ENCODE measurements around the gene AVPI1. TPM values are rescaled to one million over a fixed set of nuclear protein-coding genes. Genes with fewer than 3 reads are reported as not detected.
"Not testable (repeated sequence)": the region's sequence is repeated elsewhere in the genome, so short reads cannot be mapped to it uniquely, and the experiment has no call there.

Gene AVPI1
- total RNA-seq, 1 donor from 2014 or later = 6.8 TPM

GRCh38 chr10:97682042-97682441 is 5.0 kb downstream of the AVPI1 start:
- no peak for ATAC-seq

GRCh38 chr10:97679594-97679993 is 7.4 kb downstream of the AVPI1 start:
- no peak for ATAC-seq

DNA sequence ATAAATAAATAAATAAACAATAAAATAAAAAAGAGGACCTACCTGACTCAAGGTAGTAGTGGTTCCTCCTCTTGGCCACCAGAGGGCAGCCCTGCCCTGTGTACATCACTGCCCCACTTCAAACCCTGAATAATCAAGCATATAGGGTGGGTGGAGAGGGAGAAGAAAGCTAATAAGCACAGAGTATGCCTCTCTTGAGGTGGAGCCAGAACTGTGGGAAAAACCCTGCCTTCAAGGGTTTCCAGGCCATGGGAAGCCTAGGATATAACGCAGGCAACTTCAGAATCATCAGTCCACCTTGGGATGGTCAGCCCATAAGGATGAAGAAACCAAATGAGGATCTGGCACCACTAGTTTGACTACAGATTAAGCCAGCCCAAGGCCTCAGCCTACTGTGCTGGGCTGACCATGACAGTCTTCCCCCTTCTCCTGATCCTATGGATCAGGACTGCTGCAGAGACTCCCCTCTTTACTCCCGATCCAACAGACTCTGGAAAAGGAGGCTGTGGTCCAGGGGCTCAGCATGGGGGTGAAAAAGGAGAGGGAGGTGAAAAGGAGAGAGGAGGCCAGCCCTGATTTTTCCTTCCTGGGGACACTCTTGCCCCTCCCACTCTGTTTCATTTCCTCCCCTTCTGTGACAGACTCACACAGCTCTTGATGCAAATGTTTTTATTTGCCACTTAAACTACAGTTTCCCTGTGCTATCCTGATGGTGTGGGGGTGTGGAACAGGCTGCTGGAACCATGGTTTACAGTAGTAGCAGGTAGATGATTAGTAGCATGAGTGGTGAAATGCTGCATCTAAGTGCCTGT is 10.1 kb downstream of the AVPI1 start:
- peak; percentile 71 for ATAC-seq

DNA sequence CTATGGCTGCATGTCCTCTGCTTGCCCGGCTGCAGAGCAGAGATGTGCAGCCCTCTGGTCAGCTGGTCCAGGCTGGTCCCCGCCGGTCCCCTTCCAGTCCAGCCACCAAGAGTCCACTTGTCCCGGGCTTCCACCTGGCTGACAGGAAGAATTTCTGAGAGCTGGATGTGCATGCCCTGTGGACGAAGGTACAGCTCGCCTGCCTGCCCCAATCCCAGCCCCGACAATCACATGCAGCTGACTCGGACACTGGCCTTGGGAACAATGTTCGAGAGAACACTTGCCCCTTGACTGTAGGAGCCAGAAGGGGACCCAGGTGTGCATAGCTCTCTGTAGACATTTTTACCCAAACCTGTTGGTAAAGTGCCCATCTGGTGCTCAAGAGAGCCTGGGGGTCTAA is 11.8 kb downstream of the AVPI1 start:
- ATAC-seq = no peak

DNA sequence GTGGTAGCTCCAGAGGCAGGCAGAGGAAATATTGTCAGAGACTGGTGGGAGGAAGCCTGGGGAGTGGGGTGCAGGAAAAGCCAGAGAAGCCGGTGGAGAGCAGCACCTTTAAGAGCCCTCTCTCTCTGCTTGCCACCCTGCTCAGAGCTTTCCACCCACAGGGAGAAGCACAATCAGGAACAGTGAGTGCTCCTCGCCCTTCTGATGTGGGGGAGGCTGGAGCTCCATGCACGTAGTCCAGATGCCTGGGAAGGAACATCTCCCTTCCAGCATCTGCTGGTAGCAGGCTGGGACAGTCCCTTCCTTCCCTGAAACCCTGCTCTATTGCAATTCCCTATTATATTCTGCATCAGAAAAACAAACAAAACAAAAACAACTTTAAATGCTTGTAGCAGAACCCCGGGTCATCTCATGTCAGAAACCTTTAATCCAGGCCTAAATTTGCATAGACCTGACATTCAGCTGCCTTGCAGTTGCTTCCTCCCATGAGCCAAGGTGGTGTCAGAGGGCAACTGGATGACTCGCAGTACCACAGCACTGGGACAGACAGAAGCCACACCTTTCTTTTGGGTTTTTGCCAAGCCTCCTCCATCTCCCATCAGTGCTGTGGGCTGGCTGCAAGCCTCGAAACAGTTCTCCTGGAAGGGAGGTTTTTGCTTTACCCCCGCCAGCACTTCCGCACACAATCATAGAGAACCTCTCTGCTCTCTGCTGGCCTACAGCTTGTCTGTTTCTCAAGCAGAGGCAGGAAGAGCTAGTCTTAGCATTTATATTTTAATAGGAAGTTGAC is 13.1 kb downstream of the AVPI1 start:
- ATAC-seq = peak; percentile 33

- no peak for ATAC-seq
Measured at GRCh38 chr10:97669571-97669970, 17.5 kb downstream of the AVPI1 start.

DNA sequence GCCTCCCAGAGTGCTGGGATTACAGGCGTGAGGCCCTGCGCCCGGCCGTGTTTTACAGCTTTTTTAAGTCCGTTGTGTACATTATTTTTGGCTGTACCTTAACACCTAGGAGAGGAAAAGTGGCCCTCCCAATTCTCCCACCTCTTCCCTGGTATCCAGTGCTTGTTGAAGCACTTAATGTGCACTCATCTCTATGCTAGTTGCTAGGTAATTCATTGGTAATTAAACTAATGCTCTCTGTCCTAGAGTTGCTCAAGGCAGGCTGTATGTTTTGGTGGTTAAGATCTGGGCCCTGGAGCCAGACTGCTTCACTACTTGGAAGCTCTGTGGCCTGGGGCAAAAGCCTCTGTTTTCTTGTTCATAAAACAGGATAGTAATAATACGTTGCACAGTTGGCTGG is 19.6 kb downstream of the AVPI1 start:
- no peak for ATAC-seq

- no peak for ATAC-seq
Measured at GRCh38 chr10:97666992-97667391, 20.0 kb downstream of the AVPI1 start.

DNA sequence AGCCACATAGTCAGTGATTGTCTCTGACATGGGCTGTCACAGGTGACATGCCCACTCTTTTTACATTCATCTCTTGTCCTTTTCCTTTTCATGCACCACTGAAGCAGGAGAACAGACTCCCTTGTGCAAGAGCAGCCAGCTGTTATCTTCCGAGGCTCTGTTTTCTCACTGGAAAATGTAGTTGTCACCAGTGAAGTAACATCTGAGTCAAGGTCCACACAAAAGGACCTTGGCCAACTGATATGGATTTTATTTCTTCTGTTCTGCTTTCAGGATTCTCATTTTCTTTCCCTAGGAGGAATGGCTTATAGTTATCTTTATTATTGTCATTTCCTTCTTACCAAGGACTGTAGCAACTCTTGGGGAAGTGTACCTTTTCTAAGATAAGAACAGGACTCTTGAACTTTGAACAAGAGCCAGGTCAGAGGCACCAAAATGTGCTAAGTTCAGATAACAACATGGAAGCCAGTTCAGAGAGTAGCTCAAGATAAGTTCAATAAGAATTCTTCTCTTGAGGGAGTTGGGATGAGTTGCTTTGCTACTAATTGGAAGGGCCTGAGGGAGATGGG is 22.7 kb downstream of the AVPI1 start:
- no peak for ATAC-seq

DNA sequence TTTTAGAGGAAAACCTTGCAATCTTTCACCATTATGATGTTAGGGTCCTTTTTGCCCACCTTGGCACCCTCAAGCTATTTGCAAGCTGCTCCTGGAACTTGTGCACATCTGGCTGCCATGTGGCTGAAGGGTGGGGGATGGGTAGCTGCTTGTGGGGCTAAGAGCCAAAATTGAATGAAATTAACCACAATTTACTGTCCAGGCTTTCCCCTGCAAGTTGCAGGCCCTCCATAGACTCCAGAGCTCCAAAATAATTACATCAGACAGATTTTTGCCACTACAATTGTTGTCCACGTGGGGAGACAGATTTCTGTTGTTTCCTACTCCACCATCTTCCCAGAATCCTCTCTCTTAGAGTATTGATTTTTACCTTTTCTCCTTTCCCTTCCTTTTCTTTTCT is 27.5 kb downstream of the AVPI1 start:
- no peak for ATAC-seq

GRCh38 chr10:97656777-97657176 is 30.3 kb downstream of the AVPI1 start:
- ATAC-seq = no peak

- peak; percentile 83 for ATAC-seq
Measured at GRCh38 chr10:97651773-97652172, 35.3 kb downstream of the AVPI1 start.

DNA sequence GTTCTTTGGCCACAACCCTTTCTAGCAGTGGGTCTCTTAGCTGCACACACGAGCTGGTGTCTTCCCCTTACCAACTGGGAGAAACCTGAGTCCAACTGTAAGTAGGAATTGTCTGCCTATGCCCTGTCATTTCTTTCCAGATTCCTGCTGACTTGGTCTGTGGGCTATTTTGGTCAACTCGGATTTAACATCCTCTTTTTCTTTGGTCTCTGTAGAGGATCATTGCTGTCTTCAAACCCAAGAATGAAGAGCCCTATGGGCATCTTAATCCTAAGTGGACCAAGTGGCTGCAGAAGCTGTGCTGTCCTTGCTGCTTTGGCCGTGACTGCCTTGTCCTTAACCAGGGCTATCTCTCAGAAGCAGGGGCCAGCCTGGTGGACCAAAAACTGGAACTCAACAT is 36.3 kb downstream of the AVPI1 start:
- no peak for ATAC-seq

GRCh38 chr10:97649405-97649750 is 37.7 kb downstream of the AVPI1 start:
- not testable (repeated sequence) for ATAC-seq

- peak; percentile 84 for ATAC-seq
Measured at GRCh38 chr10:97648562-97649404, 38.3 kb downstream of the AVPI1 start.

GRCh38 chr10:97647556-97647955 is 39.5 kb downstream of the AVPI1 start:
- peak; percentile 30 for ATAC-seq

DNA sequence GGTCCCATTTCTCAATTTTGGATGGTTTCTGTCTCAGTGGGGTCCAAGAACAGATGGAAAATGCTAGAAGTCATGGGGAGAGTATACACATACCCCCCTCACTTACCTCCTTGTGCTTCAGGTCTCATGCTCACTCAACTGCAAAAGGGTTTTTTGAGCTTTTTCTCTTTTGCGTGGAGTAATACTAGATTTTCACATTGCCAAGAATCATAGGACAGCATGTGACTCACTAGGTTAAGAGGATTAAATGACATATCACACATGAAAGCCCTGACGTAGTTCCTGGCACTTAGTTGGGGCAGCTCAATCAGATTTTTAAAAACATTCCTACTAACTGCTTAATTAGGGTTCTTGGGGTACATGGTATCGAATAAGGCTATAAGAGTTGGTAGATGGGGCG is 42.1 kb downstream of the AVPI1 start:
- ATAC-seq = no peak

DNA sequence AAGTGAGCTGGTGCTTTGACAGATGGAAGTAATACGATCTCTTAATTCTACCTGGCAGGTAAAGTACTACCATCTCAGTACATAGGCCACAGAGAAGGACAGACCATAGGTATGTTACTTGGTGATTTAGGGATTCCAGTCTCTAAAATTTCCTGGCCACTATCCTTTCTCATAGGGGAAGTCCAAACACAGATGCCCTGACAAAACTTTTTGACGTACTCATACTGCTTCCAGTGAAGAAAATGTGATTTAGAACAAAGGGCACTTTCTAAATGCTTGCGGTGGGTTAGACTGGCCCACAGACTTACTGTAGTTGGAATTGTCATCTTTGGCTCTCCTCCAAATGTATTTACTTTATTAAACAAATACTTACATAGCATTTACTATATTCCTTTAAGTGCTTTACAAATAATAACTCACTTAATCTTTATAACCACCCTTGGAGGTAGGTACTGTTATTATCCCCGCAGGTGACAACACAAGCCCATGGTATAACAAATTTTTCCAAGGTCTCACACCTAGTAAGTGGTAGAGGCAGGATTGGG is 43.5 kb downstream of the AVPI1 start:
- ATAC-seq = no peak

DNA sequence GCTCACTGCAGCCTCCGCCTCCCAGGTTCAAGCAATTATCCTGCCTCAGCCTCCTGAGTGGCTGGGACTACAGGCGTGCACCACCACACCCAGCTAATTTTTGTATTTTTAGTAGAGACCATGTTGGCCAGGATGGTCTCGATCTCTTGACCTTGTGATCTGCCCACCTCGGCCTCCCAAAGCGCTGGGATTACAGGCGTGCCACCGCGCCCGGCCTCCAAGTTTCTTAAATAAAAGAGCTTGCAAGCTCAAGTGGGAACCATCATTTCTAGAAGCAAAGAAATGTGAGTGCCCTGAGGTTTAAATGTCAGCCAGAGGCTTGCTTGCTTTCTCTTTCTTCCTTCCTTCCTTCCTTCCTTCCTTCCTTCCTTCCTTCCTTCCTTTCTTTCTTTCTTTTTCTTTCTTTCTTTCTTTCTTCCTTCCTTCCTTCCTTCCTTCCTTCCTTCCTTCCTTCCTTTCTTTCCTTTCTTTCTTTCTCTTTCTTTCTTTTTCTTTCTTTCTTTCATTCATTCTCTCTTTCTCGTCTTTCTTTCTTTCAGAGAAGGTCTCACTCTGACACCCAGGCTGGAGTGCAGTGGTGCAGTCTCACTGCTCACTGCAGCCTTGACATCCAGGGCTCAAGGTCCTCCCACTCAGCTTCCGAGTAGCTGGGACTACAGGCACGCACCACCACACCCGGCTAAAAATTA is 44.4 kb downstream of the AVPI1 start:
- ATAC-seq = not testable (repeated sequence)

GRCh38 chr10:97640868-97641811 is 45.9 kb downstream of the AVPI1 start:
- ATAC-seq = peak; percentile 47
